Body of pancreas (tissue), 4 donors: ENCODE results near the gene BMERB1. TPM values are rescaled to one million over a fixed set of nuclear protein-coding genes. Genes with fewer than 3 reads are reported as not detected.
"Not testable (repeated sequence)": the region's sequence is repeated elsewhere in the genome, so short reads cannot be mapped to it uniquely, and the experiment has no call there.

Source experiments
- ATAC-seq: fragments of 150-250 bp; one replicate; pipeline ENCODE4 v1.9.1; 2016
- DNase-seq, 4 donors: peaks; one replicate each; pipeline ENCODE4 v3.0.0-alpha.2; 2019
- H3K27ac ChIP-seq, 4 donors: fragments of 200-600 bp; sonication (generic); 1 replicate in 3 of 4; 2 replicates in 1 of 4; pipeline versions ENCODE4 v1.5.1 to v1.6.1; 2016 to 2019; ENCODE audit warnings: mild to moderate bottlenecking in 1 of 4, mixed read lengths in 1 of 4, moderate library complexity in 1 of 4
- H3K27me3 ChIP-seq, 2 donors: fragments of 200-600 bp; sonication (generic); one replicate each; pipeline ENCODE4 v1.6.0; 2016; ENCODE audit warnings: mild to moderate bottlenecking in 1 of 2
- H3K36me3 ChIP-seq, 2 donors: fragments of 200-600 bp; sonication (generic); replicated peaks in 1 of 2; 2 replicates each; pipeline ENCODE4 v1.5.1; 2016; ENCODE audit warnings: low read depth in 2 of 2; ENCODE audit not compliant: insufficient read depth in 1 of 2
- H3K4me1 ChIP-seq: fragments of 200-600 bp; sonication (generic); one replicate; pipeline ENCODE4 v1.6.0; 2016
- H3K4me3 ChIP-seq, 2 donors: fragments of 200-600 bp; sonication (generic); 1 replicate in 1 of 2; 2 replicates in 1 of 2; pipeline ENCODE4 v1.5.1; 2016 to 2019
- H3K9me3 ChIP-seq, 3 donors: fragments of 200-600 bp; sonication (generic); 1 replicate in 2 of 3; 2 replicates in 1 of 3; pipeline ENCODE4 v1.5.1; 2016
- POLR2A ChIP-seq, 3 donors: fragments of 450-650 bp; IDR thresholded peaks; one replicate each; pipeline ENCODE4 v1.6.1; 2016; ENCODE audit warnings: antibody characterized with exemption in 3 of 3, mild to moderate bottlenecking in 2 of 3
- whole genome bisulfite sequencing, 2 donors: methylation state at CpG; one replicate each; pipeline ENCODE4 v1.1.5; 2017; 5-methylcytosine and 5-hydroxymethylcytosine counted together
- intact Hi-C: fragments of 100-400 bp; cut with DNase I; formaldehyde crosslinking; loops from one replicate; pipeline ENCODE4 v1.15.1; 2023
- total RNA-seq, 2 donors: library from RNA; depleted of rRNA; stranded (reverse); fragments of >200 nt; gene quantifications; one replicate each; pipeline ENCODE4 v1.1.0, GENCODE V29; 2016
- TF ChIP-seq, protein P1 (sequence below), 7 experiments: fragments of 450-650 bp in 4 of 7; fragments of 200-600 bp in 3 of 7; sonication (generic) in 3 of 7; IDR thresholded peaks; one replicate each; pipeline ENCODE4 v1.5.1; 2016 to 2019; ENCODE audit warnings: antibody characterized with exemption in 7 of 7

Gene BMERB1
- total RNA-seq, 2 donors from 2014 or later, result 8.9 to 22.3 TPM

DNA sequence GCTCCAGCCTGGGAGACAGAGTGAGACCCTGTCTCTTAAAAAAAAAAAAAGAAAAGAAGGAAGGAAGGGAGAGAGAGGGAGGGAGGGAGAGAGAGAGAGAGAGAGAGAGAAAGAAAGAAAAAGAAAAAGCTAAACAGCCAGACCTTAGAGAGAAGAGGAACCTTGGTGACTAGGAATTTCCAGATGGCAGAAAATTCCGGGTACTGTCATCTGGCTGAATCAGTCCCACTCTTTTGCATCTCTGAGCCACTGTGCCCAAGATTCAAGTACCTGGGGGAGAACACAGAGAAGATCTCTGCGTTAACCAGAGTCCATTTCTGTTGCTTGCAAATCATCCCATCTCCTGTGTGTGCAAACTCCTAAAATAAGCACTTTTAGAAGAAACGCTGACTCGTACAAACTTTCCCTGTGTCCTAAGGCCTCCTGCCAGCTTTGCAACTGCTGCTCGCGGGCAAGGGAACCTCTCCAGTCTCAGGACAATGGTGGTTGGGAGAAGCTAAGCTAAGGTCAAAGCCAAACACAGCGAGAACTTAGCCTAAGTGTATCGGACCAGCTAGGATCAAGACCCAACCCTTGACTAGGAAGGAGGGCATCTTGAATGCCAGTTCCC, 18.0 kb downstream of the BMERB1 start:
- Histone ChIP-seq H3K4me3 (no peak overlapping the region), H3K4me1 (peaks cover 32% of the 10 kb centered on the region), H3K27ac (no peak overlapping the region), H3K36me3 (no peaks in the 10 kb centered on the region), H3K9me3 (no peaks in the 10 kb centered on the region), H3K27me3 (no peaks in the 10 kb centered on the region)
- ATAC-seq (no peak), DNase-seq (no peak)
- 66 to 68% methylated on average over 8 of the region's 8 CpGs for WGBS, 2 donors
- TF ChIP-seq, protein P1, sequence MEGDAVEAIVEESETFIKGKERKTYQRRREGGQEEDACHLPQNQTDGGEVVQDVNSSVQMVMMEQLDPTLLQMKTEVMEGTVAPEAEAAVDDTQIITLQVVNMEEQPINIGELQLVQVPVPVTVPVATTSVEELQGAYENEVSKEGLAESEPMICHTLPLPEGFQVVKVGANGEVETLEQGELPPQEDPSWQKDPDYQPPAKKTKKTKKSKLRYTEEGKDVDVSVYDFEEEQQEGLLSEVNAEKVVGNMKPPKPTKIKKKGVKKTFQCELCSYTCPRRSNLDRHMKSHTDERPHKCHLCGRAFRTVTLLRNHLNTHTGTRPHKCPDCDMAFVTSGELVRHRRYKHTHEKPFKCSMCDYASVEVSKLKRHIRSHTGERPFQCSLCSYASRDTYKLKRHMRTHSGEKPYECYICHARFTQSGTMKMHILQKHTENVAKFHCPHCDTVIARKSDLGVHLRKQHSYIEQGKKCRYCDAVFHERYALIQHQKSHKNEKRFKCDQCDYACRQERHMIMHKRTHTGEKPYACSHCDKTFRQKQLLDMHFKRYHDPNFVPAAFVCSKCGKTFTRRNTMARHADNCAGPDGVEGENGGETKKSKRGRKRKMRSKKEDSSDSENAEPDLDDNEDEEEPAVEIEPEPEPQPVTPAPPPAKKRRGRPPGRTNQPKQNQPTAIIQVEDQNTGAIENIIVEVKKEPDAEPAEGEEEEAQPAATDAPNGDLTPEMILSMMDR (IDR thresholded peaks at IDR 0.05), result no peak
- TF ChIP-seq POLR2A (IDR thresholded peaks at IDR 0.05), result no peak
- intact Hi-C loops, result no loop called here

DNA sequence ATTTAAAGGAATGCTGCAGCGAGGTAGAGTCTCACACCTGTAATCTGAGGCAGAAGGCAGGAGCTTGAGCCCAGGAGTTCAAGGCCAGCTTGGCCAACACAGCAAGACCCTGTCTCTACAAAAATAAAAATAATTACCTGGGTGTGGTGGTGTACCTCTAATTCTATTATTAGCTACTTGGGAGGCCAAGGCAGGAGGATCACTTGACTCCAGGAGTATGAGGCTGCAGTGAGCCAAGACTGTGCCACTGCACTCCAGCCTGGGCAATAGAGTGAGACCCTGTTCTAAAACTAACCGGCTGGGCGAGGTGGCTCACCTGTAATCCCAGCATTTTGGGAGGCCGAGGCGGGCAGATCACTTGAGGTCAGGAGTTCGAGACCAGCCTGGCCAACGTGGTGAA, 18.9 kb downstream of the BMERB1 start:
- intact Hi-C loops, H3K36me3 ChIP-seq, DNase-seq, H3K9me3 ChIP-seq, H3K4me3 ChIP-seq, H3K27ac ChIP-seq, H3K27me3 ChIP-seq, ATAC-seq: not testable (repeated sequence)
- peaks cover 38% of the 10 kb centered on the region for H3K4me1 ChIP-seq
- 92 to 95% methylated on average over 7 of the region's 7 CpGs for WGBS, 2 donors

GRCh38 chr16:15454933-15455332, 20.5 kb downstream of the BMERB1 start:
- H3K4me1 ChIP-seq, result peaks cover 38% of the 10 kb centered on the region
- H3K36me3 ChIP-seq, H3K27me3 ChIP-seq, H3K9me3 ChIP-seq, DNase-seq, ATAC-seq, intact Hi-C loops, H3K4me3 ChIP-seq: not testable (repeated sequence)
- WGBS, 2 donors, result 70 to 72% methylated on average over 8 to 11 of the region's 11 CpGs
- H3K27ac ChIP-seq, result peak overlapping the region in 3 of 4 donors; percentile 85 to 89 (median 86)

- no peak for ATAC-seq
- no peaks in the 10 kb centered on the region for H3K9me3 ChIP-seq
These were observed 23.0 kb downstream of the BMERB1 start for GRCh38 chr16:15457400-15457799.

GRCh38 chr16:15457958-15458357, 23.6 kb downstream of the BMERB1 start:
- Histone ChIP-seq H3K36me3 (no peaks in the 10 kb centered on the region), H3K27me3 (no peaks in the 10 kb centered on the region), H3K9me3 (no peaks in the 10 kb centered on the region), H3K4me3 (no peak overlapping the region), H3K27ac (peak overlapping the region in 1 of 4 donors; percentile 7), H3K4me1 (peaks cover 47% of the 10 kb centered on the region)
- ATAC-seq (no peak), DNase-seq (no peak)
- no peak for TF ChIP-seq POLR2A (IDR thresholded peaks at IDR 0.05)
- TF ChIP-seq, protein P1 (IDR thresholded peaks at IDR 0.05), result peak in 1 of 7 experiments; percentile 11
- WGBS, 2 donors, result 50 to 54% methylated on average over 4 of the region's 4 CpGs
- intact Hi-C loops, result no loop called here

More at GRCh38 chr16:15457400-15457799, 23.0 kb downstream of the BMERB1 start:
- DNase-seq, result no peak
- peak overlapping the region in 1 of 4 donors; percentile 7 for H3K27ac ChIP-seq
- no peak overlapping the region for H3K4me3 ChIP-seq
- no peaks in the 10 kb centered on the region for H3K27me3 ChIP-seq
- no peak for TF ChIP-seq POLR2A (IDR thresholded peaks at IDR 0.05)
- TF ChIP-seq, protein P1 (IDR thresholded peaks at IDR 0.05), result no peak
- intact Hi-C loops, result no loop called here
- WGBS, 2 donors, result 72 to 78% methylated on average over 3 of the region's 3 CpGs
- H3K36me3 ChIP-seq, result no peaks in the 10 kb centered on the region
- H3K4me1 ChIP-seq, result peaks cover 41% of the 10 kb centered on the region

- H3K27me3 ChIP-seq, result no peaks in the 10 kb centered on the region
- WGBS, 2 donors, result 95% methylated on average over 1 of the region's 1 CpG
- H3K4me3 ChIP-seq, result no peak overlapping the region
- DNase-seq, result no peak
- H3K27ac ChIP-seq, result no peak overlapping the region
- no peaks in the 10 kb centered on the region for H3K9me3 ChIP-seq
- peaks cover 43% of the 10 kb centered on the region for H3K4me1 ChIP-seq
- no peaks in the 10 kb centered on the region for H3K36me3 ChIP-seq
- no peak for ATAC-seq
- TF ChIP-seq, protein P1 (IDR thresholded peaks at IDR 0.05), result no peak
- TF ChIP-seq POLR2A (IDR thresholded peaks at IDR 0.05), result no peak
- intact Hi-C loops, result no loop called here
These were observed 25.4 kb downstream of the BMERB1 start for GRCh38 chr16:15459791-15460190.
